Stimulated activated CD8-positive, alpha-beta memory T cell treated with anti-CD3 and anti-CD28 coated beads, Interleukin-12 subunit alpha, Interleukin-12 subunit beta, amount 100 ng/mL, for 1 hour (primary cell): Measurements from ENCODE around the gene CPB2.

ENCODE experiments used
- DNase-seq: peaks from one replicate; pipeline ENCODE4 v3.0.0-alpha.2; 2020; ENCODE audit warnings: low read depth

The CPB2 gene, protein sequence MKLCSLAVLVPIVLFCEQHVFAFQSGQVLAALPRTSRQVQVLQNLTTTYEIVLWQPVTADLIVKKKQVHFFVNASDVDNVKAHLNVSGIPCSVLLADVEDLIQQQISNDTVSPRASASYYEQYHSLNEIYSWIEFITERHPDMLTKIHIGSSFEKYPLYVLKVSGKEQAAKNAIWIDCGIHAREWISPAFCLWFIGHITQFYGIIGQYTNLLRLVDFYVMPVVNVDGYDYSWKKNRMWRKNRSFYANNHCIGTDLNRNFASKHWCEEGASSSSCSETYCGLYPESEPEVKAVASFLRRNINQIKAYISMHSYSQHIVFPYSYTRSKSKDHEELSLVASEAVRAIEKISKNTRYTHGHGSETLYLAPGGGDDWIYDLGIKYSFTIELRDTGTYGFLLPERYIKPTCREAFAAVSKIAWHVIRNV

DNA sequence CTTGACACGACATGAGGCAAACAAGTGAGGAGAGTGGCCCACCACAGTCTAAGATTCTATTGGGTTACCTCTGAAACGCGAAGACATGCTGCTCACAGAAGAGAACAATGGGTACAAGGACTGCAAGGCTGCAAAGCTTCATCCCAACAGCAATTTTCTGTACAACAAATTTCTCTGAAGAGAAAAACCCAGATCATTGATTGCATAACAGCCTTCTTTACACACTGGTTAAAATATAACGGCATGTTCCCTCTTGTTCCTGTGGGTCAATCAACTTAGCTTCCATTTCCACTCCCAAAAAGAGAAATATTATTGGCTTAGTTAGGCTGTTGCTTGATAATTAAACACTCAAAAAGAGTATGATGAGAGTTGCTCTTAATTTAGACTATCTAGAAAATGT lies at the start of gene CPB2:
TSS of gene CPB2 (minus strand) at position 166 of the 400 bp plus-strand sequence. CDS start at position 142, 24 bp downstream.
- no peak for DNase-seq

DNA sequence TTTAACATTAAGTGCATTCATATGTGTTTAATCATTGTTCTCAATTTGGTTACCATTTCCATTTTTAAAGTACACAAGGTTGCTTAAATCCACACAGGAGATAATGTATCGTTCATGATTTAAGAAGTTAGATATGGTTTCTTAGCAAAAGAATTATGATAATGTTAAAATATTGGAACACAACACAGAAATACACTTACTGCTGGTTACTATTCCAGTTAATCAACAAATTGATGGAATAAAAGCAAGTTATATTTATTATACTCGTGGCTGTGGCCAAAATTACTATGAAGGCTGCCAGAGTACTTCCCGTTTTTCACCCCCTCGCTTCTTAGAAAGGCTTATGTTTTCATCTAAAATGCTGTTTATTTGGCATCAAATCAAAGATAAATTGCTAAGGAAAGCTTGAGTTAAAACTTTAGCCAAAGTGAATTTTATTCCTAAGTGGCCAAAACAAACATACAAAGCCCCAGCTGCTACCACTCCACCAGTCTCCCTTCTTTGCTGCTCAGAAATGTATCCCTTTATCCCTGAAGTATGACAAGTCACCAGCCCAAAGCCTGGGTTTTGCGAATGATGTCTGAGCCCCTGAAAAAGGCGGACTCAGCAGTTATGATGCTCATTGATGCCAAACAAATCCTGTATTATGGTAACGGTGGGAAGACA lies 49.4 kb upstream of the CPB2 start:
- DNase-seq: no peak

DNA sequence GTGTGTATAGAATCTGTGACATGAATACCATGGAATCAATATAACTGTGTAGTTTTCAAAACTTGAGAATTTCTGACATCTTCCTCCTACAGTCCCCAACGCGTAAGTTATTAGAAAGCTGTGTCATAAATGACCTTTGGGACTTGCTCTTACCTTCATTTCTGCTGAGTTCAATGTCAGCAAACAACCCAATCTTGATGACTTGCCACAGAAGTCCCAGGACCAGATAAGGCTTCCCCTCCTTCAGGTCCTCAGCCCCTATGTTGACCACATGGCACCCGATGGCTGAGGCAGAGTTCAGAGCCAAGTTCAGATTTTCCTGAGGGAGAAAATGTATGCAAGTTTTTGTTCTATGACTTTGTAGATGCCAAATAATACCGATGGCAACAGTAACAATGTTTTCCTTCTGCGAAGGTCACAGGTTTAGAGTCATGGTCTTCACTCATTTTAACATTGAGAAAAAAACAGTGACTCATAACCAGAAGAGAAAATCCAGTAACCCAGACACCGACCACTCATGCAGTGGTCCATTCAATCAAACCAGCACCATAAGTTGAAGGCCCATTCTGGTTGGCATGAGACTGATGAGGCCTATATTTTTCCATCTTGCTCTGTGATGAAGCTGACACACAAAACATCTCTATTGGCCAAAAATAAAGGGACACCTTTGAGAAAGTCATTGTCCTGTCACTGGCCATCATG lies 47.9 kb upstream of the CPB2 start:
- DNase-seq: no peak

DNA sequence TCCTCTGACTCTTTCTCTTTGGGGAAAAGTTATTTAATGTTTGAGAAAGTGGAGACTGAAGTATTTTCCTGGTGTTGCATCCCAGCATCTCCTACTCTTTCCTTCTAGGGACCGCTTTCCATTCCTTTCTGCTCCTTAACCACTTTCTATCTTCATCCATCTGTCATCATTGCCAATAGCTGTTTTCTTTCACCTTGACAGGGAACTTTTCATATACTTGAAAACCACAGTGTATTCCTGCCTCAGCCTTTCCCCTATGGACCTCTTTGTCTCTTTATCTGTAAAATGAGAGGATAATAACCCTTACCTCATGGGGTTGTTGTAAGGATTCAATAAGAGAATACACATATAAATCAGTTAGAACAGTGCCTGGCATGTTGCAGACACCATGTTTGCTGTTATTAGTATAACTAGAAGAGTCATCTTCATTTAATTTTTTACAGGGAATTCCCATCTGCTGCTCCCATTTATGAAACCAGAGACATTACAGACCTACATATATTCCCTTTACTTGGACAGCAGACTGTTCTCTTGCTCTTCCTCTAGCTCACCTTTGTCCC lies 45.4 kb upstream of the CPB2 start:
- DNase-seq: no peak

DNA sequence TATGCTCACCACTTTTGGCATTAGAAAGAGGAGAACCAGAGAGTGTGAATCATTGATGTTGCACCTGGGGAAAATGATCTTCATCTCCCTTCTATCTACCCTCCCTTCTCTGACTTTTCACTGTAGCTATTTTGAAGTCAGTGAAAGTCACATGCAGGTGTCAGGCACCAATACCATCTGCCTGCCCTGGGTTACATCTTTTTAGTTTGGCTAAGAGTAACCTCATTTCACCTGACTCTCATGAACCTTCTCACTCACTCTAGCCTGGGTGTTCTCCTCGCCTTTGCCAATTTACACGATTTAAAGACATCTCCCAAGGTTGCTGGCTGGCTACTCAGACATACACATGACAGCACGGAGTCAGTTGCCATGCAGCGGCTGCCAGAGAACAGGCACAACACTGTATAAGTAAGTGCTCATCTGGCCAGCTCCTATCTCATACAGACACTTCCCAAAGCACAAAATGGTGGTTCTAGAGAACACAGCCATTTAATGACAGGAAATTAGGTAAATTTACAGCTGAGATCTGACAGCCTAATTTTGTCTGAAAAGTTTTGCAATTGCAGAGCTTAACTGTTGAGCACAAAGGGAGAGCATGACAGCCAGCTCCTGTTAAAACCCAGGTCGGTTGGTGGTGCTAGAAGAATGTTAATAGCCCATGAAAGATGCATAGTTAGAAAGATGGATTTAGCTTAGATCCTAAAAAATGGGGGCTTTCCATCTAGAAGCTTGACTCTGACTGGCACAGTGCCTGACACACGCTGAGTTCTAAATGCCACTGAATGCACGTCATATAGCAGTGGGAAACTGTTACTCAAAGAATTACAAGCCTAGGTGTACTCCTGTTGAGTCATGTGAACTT lies 44.7 kb upstream of the CPB2 start:
- DNase-seq: no peak

DNA sequence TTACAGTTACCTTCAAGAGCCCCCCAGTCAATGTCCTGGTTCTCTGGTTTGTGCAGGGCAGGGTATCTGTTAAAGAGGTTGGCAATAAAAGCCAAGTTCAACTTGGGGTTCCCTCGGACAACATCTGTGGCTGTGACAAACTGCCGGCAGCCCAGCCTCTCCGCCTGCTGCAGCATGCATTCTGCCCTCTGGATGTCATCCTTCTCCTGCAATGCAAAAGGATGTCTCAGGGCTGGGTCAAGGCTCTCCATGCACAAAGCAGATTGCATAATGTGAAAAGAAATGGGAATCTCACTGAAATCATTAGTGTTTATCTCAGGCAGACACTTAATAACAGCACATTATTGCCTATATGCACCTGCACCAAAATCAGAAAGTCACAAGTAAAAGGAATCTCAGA lies 42.1 kb upstream of the CPB2 start:
- no peak for DNase-seq

DNA sequence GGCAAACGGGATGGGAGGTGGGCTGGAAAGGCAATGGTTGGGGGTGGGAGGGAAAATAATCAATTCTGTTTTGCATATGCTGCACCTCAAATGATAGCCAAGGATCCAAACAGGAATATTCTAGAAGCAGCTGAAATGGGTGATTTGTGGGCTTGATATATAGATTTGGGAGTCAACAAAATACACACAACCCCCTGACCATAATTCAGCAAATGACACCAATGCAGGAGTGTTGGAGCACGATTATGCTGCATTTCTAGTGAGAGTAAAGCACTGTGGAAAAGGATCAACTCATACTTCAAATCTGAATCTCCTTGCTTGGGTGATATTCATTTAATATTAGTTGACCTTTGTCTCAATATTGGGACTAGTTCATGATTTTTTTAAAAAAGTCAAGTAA lies 41.1 kb upstream of the CPB2 start:
- no peak for DNase-seq

DNA sequence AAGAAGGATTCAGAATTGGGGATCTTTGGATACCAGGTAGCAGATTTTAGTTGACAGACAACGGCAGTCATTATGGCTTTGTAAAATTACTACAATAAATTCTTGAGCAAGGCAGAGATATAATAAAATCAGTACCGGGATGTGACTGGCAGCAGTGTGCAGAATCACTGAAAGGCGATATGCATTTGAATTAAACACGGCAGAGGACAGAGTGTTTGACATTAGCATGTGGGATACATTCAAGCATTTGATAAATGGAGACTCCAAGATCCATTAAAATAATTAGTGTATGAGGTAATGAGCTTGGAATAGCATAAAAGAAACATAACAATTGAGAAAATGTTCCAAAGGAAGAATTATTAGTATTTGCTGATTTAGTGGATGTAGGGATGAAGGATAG lies 40.3 kb upstream of the CPB2 start:
- no peak for DNase-seq

DNA sequence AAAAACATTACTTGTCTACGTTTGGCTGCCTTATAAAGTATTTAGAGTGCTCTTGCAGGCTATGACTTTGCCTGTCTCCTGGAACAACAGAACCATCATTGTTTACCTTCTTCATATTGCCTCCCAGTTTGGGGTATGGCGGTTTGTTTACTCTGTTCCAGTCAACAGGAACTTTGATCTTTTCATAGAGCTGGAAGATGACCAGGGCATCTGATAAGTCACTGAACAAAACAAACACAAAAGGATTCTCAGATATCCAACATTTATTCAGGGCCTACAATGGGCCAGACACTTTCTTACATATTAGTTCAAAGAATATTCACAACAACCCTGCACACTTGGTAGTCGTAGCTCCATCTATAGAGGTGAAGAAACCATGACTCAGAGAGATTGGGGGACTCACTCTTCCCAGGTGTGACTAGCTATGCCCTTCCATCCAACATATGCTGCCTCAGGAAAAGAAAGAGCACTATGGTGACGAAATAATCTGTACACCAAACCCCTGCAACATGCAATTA lies 38.4 kb upstream of the CPB2 start:
- no peak for DNase-seq

DNA sequence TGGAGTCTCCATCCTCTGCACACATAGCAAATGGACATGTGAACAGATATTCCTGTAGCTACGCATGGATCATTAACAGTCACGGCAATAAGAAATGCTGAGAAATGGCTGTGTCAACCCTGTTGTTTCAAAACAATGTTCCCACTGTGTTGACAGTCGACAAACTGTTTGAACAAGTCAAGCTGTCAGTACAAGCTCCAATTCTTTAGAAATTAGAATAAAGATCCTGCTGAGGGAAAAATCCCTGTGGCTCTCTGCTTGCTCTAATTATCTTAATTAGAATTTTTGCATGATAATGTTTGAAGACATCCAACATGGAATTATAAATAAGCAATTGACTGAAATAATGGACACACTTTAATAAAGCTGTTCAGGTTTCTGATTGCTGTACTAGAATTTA lies 37.9 kb upstream of the CPB2 start:
- DNase-seq: no peak

DNA sequence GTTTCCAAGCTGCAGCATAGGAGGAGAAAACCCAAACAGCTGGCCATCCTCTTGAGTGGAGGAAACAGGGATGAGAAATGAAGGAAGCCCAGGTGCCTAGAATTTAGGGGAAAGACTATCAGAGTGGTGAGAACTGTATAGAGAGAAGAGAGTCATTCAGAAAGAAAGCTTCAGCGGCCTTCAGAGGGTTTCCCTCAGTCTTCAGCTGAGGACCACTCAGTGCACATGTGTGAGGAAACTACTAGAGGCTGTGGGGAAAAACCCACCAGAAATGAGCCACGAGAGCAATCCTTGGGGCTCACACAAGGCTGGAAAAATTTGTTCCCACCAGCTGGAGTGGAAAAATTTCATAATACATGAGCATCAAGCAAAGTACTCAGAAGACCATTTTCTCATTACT lies 35.2 kb upstream of the CPB2 start:
- DNase-seq: no peak

DNA sequence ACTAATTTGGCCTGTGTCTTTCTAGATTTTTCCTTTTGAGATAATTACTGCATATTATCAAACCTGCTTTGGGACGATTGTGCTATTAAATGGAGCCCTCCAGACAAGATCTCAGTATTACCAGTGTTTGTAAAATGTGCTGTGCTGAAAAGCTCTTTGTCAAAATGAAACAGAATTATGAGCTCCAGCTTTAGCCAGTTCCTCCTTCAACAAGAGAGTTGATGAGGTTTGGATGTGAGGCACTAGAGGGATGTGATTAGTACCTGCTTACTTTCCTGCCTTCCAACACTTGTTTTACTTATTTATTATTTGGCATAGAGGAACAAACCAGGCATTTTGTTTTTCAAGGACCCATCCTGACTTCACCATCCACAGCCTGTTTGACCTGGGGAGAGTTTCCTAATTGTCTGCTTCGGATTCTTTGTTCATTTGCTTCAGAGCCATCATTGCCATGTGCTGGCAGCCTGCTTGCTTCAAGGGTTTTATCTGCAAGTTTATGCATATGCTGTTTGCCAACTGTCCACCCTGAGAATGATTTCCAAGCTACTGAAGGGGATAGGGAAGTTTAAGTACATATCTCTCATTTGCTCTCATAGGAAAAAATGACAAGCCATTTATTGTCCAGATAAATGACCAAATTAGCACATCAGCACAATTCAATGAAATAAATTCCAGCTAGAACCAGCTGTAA lies 32.9 kb upstream of the CPB2 start:
- DNase-seq: no peak

DNA sequence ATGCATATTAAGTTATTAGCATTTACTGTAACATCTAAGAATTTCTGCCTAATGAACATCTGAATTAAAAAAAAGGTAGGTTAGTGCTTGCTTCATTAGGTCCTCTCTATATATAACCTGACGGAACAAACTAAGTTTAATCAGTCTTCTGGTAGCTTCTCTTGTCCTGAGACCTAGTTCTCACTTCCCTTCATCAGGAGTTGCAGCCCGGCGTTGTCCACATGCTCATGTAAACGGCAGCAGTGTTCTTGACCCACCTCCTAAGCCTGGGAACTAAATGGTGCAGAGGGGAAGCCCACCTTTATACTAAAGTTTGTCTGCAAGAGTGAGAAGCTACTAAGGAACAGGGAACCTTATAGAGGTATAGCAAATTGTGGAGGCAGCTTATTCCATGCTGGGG lies 31.9 kb upstream of the CPB2 start:
- DNase-seq: no peak

DNA sequence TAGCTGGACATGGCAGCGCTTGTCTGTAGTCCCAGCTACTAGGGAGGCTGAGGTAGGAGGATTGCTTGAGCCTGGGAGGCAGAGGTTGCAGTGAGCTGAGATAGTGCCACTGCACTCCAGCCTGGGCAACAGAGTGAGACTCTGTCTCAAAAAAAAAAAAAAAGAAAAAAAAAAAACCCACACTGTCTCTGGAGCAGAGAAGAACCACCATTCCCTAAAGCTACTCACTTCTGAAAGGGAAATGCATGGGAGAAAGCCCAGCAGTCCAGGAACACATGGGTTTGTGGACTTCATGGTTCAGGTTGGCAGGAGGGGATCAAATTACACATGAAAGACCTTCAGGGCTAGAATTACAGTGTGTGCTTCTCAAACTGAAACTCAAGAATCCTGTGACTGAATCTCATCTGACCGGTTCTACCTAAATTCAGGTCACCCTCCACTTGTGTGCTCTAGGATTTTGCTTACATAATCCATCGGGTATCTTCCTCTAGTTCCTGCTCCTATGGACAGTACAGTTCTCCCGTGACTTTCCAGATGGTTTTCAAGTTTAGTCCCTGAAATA lies 30.2 kb upstream of the CPB2 start:
- DNase-seq: no peak

DNA sequence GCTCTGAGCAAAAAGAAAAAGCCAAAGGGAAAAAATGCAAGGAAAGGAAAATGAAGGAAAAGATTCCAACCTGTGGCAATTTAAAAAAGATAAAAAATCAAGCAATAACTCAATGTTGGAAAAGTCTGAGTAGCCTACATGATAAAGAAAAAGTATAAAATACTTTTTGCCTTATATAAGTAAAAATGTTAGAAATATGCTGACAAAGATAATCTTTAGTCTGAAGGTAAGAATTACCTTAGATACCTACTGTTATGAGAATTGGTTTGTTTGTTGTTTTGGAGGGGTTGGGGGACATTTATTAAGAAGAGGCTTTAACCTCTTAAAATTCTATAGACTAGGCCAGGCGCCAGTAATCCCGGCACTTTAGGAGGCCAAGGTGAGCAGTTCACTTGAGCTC lies 29.7 kb upstream of the CPB2 start:
- no peak for DNase-seq

DNA sequence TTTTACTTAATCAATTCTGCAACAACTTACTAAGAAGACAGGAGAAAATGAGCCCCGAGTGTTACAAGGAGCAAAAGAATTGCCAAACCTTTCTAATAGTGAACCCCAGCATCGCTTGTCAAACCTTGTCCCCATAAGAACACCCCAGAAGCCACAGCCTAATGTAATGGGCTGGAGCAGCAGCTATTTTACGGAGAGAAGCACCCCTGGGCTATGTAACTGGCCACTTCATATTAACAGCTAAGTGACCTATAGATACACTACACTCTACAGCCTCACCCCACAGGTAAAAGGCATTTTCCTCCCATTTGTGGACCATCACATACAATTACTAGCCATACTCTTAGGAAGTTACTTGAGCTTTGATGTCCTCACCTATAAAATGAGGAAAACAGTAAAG lies 27.3 kb upstream of the CPB2 start:
- DNase-seq: no peak

DNA sequence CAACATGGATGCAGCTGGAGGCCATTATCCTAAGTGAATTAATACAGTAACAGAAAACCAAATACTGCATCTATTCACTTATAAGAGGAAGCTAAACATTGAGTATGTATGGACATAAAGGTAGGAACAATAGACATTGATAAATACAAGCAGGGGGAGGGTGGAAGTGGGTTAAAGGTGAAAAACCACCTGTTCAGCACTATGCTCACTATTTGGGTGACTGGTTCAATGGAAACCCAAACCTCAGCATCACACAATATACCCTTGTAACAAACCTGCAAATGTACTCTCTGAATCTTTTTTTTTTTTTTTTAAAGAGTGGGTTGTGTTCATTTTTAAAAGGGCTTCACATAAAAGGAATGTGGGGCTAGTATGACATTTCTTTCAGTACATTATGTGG lies 26.9 kb upstream of the CPB2 start:
- no peak for DNase-seq

DNA sequence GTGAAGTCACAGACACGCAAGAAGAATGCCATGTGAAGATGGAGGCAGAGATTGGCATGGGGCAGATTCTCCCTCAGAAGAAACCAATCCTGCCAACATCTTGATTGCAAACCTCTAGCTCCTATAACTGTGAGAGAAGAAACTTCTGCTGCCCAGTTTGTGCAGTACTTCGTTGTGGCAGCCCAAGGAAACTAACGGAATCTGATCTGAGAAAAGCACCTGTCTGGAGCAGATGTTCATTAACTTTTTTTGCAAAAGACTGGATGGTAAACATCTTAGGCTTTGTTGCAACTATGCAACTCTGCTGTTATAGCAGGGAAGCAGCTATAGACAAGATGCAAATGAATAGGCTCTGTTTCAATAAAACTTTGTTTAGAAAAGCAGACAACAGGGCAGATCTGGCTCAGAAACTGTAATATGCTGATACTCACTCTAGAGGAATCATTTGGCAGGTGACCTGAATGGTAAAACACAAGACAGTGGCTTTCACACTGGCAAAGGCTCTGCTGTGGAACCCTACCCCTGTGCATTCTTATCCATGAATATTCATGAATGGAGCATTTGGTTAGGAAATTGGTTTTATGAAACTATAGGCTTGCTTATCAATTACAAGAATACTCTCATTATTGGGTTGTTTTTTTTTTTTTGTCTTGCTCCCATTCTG lies 25.3 kb upstream of the CPB2 start:
- no peak for DNase-seq

DNA sequence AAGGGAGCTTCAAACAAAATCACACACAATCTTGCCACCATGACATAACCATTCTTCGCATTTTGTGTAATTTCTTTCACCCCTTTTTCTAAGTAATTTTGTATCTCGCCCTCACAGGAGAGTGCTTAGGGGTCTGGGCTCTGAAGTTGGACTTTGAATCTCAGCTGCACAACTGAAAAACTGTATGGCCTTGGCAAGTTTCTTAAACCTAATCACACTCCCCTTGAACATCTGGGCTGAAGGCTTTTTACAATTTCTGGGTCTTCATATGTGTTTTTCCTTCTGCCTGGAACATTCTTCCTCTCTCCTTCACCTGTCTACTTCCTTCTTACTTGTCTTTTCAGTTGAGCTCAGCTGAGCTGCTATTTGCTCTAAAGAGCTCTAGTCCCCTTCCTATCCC lies 24.3 kb upstream of the CPB2 start:
- DNase-seq: no peak

DNA sequence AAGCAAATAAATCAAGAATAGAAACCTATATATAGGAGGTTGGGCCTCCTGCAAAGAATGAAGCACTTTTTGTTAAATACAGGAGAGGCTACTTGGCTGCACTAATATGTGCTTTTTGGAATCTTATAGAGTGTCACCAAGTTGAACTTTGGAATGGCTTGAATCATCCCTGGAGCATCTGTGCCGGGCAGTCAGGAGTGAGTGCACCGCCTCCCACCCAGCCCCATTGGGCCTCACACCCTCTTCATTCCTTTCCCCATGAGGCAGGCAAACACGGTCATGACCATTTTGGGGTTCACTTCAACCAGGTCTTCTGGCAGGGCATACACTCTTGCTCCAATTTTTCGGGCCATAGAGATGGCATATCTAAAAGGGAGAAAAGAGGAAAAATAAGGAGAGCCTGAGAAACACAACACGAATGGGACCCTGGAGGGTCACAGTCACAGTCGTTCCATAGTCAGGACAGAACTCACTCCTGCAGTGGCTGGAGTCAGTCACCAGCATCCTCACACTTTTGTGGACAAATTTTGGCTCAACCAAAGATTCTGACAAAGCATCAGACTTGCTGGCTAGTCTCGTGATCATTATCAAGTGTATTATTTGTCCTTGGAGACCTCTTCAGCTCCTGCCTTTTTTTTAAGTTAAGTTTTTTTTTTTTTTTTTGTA lies 22.7 kb upstream of the CPB2 start:
- no peak for DNase-seq
